ENCODE data around the gene BUB1. TPM values are rescaled to one million over a fixed set of nuclear protein-coding genes. Genes with fewer than 3 reads are reported as not detected.

BUB1 gene
- total and polyA plus RNA-seq, 9 of the 15 experiments (the other 6 are each of a cell fraction or from before 2014, with no cell fraction given), result 73.4 to 247 (median 118) TPM

DNA sequence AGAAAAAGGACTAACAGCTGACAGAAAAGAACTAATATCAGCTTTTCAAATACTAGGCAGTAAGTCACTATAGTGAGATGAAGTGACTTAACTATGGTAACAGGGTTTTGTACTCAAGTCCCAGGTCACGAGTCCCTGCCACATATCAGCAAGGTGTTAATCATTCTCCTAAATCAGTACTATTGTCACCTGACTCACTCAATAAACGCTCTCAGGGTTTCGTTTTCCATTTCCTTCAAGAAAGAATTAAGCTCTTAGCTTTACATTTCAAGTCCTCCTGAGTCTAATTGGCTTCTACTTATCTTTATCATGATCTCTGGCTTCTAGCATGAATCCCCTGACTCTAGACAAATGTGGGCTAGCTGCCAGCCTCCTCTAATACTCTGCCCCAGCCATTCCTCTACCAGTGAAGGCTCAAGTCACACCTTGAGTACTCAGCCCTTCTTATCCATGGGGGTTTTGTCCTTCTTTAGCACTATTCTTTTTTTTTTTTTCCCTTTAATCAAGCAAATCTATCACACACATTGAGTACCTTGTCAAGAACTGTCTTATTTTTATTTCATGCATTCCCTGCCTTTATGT, 20.0 kb downstream of the BUB1 start:
- no peak for FAIRE-seq
- no peak overlapping the region for H3K27ac ChIP-seq (ENCODE audit: extremely low read depth, low read depth, low read length)
- in situ Hi-C loops (cut with MboI) (no loop called here), intact Hi-C loops (cut with micrococcal nuclease) (loop anchor here (2.0 kb wide), 1 partner anchor 13 kb away; no protein-coding TSS in a partner anchor)
- TF ChIP-seq KLF13 (tag; IDR thresholded peaks at IDR 0.05; ENCODE audit: borderline replicate concordance, low read depth), result no peak
- 0 out of 2 replicates have a peak, but pooled peaks have one; percentile 26 for TF ChIP-seq POLR2A (conservative IDR thresholded peaks at IDR 0.05)
- TF ChIP-seq POLR2AphosphoS5 (IDR thresholded peaks at IDR 0.05; ENCODE audit: control insufficient read depth, insufficient read depth, low read depth, low read length), result 0 out of 2 replicates have a peak, but pooled peaks have one; percentile 5
- TF ChIP-seq HLTF (IDR thresholded peaks at IDR 0.05), result no peak
- no peak for TF ChIP-seq ZFP36 (IDR thresholded peaks at IDR 0.05; ENCODE audit: low read depth, low read length, partially characterized antibody)
- TF ChIP-seq ARNT (IDR thresholded peaks at IDR 0.05), result no peak
- POLR2A ChIA-PET, result interaction anchor here (0.6 kb wide), 2 partner anchors 17 to 74 kb away, joined by 3 read pairs; no protein-coding TSS in a partner anchor
- H3K4me3 ChIP-seq, result no peak overlapping the region
- WGBS (ENCODE audit: insufficient coverage, low coverage, missing lambda C conversion rate), result 87% methylated on average over 3 of the region's 3 CpGs
- no peaks in the 10 kb centered on the region for H3K4me1 ChIP-seq (replicated peaks in 1 of 2; ENCODE audit: control insufficient read depth in 2 of 2, insufficient read depth in 2 of 2, low read length in 2 of 2)
- H3K27me3 ChIP-seq (ENCODE audit: control insufficient read depth in 2 of 2, insufficient read depth in 2 of 2, low read length in 2 of 2), result no peaks in the 10 kb centered on the region
- no peak for DNase-seq (ENCODE audit: extremely low read depth in 1 of 4, low spot score in 3 of 4)
- no peak overlapping the region for H3K4me2 ChIP-seq (ENCODE audit: insufficient read depth, low read length)
- CTCF ChIA-PET (ENCODE audit: low intra/inter-chr PET ratio), result no interaction called here
- no peak for ATAC-seq
- H2AFZ ChIP-seq (ENCODE audit: low read depth, low read length), result no peak overlapping the region
- H3K79me2 ChIP-seq (ENCODE audit: control insufficient read depth, insufficient read depth, low read length), result no peaks in the 10 kb centered on the region
- BruUV-seq (replicated peaks), result no TSS peak
- H3K9ac ChIP-seq (ENCODE audit: insufficient read depth in 1 of 2, low read depth in 2 of 2, low read length in 2 of 2), result no peak overlapping the region
- no peaks in the 10 kb centered on the region for H3K9me3 ChIP-seq (replicated peaks; ENCODE audit: control insufficient read depth, insufficient read depth, low read depth, low read length)
- no peaks in the 10 kb centered on the region for H4K20me1 ChIP-seq (replicated peaks; ENCODE audit: control insufficient read depth, insufficient read depth, low read length)
- no peaks in the 10 kb centered on the region for H3K9me1 ChIP-seq (ENCODE audit: control insufficient read depth, insufficient read depth, low read length)
- H3K36me3 ChIP-seq (ENCODE audit: control insufficient read depth, insufficient read depth, low read length), result peaks cover 99% of the 10 kb centered on the region

DNA sequence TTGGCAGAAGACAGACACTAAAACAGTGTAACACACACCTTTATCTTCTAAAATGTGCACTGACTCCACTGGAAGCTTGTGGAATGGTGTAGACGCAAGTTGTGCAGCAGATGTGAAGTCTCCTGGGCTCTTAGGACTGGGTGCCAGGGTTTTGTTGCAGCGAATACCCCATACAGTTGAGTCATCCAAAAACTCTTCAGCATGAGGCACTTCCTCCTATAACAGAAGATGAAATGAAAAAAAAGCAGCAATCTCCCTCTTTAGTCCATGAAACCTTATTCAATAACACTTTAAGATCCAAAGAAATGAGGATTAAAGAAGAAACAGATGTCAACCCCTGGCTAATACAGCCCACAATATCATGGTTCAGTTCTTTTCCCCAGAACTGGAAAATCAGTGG, 22.2 kb downstream of the BUB1 start:
- TF ChIP-seq GTF2F1 (IDR thresholded peaks at IDR 0.05; ENCODE audit: low read depth, low read length) (no peak), ATF7 (IDR thresholded peaks at IDR 0.05) (no peak)
- Histone ChIP-seq H3K9ac (ENCODE audit: insufficient read depth in 1 of 2, low read depth in 2 of 2, low read length in 2 of 2) (no peak overlapping the region), H3K27ac (ENCODE audit: extremely low read depth, low read depth, low read length) (no peak overlapping the region), H3K79me2 (ENCODE audit: control insufficient read depth, insufficient read depth, low read length) (no peaks in the 10 kb centered on the region), H4K20me1 (replicated peaks; ENCODE audit: control insufficient read depth, insufficient read depth, low read length) (no peaks in the 10 kb centered on the region), H3K27me3 (ENCODE audit: control insufficient read depth in 2 of 2, insufficient read depth in 2 of 2, low read length in 2 of 2) (no peaks in the 10 kb centered on the region), H3K36me3 (ENCODE audit: control insufficient read depth, insufficient read depth, low read length) (peaks cover 98% of the 10 kb centered on the region), H2AFZ (ENCODE audit: low read depth, low read length) (no peak overlapping the region), H3K9me3 (replicated peaks; ENCODE audit: control insufficient read depth, insufficient read depth, low read depth, low read length) (no peaks in the 10 kb centered on the region), H3K4me2 (ENCODE audit: insufficient read depth, low read length) (no peak overlapping the region), H3K9me1 (ENCODE audit: control insufficient read depth, insufficient read depth, low read length) (no peaks in the 10 kb centered on the region), H3K4me1 (replicated peaks in 1 of 2; ENCODE audit: control insufficient read depth in 2 of 2, insufficient read depth in 2 of 2, low read length in 2 of 2) (no peaks in the 10 kb centered on the region), H3K4me3 (no peak overlapping the region)
- in situ Hi-C loops (cut with MboI), result no loop called here
- intact Hi-C loops (cut with micrococcal nuclease), result loop anchor here (2.0 kb wide), 1 partner anchor 15 kb away; no protein-coding TSS in a partner anchor
- ATAC-seq (no peak), DNase-seq (ENCODE audit: extremely low read depth in 1 of 4, low spot score in 3 of 4) (no peak), FAIRE-seq (no peak)
- POLR2A ChIA-PET, result no interaction called here
- WGBS (ENCODE audit: insufficient coverage, low coverage, missing lambda C conversion rate), result 96% methylated on average over 2 of the region's 2 CpGs
- no TSS peak for BruUV-seq (replicated peaks)
- CTCF ChIA-PET (ENCODE audit: low intra/inter-chr PET ratio), result no interaction called here

Data from K562 (cell line).